Renal cortical epithelial cell (primary cell): Measurements from ENCODE around the gene FRMPD4. TPM values are rescaled to one million over a fixed set of nuclear protein-coding genes. Genes with fewer than 3 reads are reported as not detected.

ENCODE experiments used
- DNase-seq: peaks from one replicate; pipeline ENCODE4 v3.0.0-alpha.2; 2011; ENCODE audit warnings: low read depth
- total RNA-seq: library from RNA; depleted of rRNA; stranded (reverse); fragments of >200 nt; gene quantifications from 2 replicates; pipeline ENCODE4 v1.2.3, GENCODE V29; 2014

Gene FRMPD4
- total RNA-seq, 1 donor from 2014 or later = 0.30 TPM

DNA sequence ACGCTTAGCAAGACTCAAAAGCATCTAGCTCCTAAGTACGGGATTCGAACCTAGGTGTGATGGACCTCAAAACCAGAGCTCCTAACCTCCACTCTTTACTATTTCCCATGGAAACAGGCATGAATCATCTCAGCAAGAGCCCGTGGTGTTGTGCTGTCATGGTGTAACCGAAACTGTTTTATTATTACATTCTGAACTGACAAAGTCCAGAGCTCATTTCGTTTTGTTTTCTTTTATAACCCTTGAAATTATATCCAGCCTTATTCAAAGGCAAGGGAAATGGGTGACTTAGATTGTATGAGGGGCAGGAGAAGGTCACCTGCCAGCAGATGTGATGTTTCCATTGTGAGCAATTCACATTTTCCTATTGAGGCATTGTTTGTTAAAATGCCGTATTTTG is 301.1 kb downstream of the FRMPD4 start:
- no peak for DNase-seq

DNA sequence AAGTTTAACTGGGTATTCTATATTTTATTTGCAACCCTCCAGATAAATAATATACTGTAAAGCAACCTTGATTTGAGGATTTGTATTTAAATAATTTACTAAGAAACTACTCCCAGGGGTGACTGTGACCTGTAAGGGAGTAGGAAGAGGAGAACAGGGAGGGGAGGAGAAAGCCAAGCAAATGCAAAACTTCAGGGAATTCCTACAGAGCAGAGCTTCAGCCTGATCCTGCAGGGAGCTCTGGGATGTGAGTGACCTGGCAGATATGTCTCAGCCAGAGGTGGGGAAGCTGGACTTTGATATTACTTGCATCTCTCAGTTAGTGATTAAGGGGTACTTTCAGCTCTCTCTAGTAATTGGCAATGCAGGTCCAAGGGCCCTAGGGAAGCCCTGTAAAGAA is 302.0 kb downstream of the FRMPD4 start:
- no peak for DNase-seq

DNA sequence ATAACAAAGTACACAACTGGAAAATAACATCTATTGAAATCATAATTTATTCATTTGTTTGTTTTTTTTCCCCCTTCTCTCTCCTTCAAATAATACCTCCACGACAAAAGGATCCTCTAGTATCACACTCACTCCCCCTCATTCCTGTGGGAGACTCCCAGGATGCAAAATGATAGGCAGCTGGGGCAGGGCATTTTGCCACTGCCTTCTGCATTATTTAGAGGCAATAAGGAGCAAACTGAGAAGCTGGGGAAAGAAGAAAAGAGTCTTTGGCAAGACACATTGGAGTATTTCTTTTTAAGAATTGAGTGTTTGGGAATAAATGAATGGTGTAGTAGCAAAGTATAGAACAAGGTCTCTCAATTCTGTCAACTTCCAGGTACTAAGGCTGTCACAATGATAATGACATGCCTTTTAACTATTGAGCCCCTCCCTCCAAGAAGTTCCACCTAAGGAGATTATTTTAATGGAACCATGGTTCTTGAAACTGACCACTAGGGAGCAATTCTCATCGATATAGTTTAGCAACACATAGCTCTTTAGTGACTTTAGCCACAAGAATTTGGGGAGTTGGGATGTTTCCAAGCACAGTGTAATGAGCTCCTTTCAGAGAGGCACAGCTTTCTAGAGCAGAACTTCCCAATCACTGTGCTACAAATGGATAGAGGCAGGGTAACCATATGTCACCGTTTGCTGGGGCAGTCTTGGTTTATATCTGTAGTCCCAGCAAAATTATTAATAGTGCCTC is 303.3 kb downstream of the FRMPD4 start:
- DNase-seq = peak; percentile 33

DNA sequence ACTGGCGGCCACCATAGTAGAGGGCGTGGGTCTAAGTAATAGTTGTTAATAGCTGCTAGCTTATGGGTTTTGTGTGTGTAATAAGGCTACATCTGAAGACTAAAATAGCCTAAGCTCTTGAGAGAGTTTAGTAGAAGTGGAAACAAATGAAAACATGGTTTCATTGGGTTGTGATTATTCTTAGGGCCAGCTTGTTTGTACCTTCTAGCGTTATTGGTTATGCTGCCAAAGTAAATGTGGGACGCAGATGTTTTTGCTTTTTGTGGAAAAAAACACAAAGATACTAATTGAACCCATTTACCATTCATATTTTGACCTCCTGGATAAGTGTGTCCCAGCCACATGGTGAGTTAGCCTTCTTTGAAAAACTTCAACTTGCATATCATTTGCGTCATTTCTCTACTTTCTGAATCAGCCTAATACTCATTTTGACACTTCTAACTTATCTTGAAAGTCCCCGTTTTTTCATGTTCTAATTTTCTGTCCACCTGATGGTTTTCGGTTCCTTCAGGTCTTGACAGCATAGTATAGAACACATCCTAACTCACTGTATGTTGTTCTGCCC is 305.3 kb downstream of the FRMPD4 start:
- no peak for DNase-seq

DNA sequence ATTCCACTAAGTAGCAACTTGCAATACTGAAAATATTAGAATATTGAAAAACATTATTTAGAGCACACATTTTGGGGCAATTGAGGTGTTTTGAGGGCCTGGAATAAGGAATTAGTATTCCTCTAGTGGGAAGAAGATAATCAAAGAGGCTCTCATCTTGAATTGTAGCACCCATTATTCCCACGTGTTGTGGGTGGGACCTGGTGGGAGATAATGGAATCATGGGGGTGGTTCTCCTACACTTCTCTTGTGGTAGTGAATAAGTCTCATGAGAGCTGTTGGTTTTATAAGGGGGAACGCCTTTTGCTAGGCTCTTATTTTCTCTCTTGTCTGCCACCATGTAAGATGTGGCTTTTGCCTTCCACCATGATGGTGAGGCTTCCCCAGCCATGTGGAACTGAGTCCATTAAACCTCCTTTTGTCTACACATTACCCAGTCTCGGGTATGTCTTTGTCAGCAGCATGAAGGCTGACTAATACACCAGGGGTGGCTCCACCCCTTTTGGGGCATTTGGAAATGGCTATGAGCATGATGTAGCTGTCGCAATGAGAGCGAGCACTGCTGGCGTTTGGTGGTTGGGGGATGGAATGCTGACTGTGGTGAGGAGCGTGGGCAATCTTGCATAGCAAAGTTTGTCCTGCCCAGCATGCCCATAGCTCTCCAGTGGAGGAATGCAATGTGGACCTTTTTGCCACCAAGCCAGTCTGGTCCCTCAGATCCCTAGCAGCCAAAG is 308.2 kb downstream of the FRMPD4 start:
- DNase-seq = peak; percentile 10

DNA sequence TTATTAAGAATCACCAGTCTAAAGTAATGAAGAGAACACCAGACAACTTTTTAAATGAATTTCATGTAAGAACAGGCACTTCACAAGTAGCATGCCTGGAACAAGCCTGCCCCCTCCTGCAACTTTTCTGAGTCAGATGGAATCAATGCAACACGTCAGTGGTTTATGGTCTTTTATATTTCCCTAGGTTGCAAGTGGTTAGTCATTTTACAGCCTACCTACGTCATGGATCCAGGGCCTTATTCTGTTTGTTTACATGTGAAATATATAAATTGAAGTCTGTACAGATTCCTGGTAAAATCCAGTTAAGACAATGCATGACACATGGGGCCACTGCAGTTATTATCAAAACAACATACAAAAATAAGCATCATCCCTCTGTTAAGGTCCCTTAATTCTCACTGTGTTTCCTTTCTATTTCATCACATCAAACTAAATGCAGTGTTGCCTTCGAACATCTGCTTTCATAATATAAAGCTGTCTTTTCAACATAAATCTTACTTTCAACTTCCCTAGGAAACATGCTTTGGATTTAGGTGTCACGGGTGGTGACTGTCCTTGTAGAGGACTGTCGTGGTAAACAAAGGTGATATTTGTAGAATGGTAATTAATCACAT is 309.3 kb downstream of the FRMPD4 start:
- DNase-seq = peak; percentile 48

DNA sequence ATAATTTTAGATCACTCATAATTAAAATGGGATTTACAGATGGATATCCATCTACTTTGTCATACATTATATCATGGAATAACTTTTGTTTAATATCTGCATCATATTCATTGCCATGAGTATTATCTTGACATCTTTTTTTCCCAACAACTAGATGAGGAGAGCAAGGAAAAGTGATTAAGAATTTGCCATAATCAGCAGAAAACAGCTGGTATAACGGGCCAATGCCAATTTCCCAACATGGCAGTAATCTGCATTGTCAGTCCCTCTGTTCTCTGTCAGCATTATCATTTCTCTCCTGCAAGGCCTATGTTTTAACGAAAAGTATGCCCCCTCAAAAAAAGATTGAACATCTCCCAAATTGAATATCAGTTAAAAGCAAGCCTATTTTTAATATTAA is 314.0 kb downstream of the FRMPD4 start:
- DNase-seq = no peak

DNA sequence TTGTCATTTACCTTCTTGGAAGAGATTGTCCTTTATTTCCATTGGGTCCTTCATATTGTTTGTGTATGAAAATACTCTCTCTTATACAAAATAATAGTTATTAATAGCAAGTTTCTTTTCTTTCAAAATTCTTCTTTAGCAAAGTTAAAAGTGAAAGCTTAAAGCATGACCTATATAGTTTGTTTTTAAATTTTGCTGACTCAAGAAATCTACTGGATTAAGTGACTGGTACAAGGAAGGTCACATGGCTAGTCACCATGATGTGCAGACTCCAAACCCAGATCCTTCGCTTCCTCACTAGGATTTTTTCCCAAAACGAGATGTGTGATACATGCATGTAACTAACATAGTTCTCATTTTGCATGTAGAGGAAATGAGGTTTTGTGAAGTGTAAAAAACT is 322.7 kb downstream of the FRMPD4 start:
- no peak for DNase-seq

DNA sequence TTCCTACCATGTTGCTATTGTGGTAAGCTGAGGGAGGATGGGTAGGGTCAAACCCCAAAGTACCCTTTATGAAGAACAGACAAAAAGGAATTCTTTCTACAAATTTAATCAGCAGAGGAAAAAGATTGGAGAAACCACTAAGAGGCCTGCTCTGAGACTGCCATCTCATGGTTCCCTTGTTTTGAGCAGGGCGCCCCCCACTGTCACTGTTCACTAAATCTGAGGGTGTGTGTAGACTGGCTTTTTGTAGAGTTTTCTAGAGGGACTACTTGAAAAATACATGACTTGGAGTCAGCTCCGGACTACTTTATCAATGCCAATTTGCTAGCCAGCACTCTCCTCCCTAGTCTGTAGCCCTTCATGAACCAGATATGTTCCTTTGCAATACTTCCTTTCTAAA is 324.8 kb downstream of the FRMPD4 start:
- no peak for DNase-seq

DNA sequence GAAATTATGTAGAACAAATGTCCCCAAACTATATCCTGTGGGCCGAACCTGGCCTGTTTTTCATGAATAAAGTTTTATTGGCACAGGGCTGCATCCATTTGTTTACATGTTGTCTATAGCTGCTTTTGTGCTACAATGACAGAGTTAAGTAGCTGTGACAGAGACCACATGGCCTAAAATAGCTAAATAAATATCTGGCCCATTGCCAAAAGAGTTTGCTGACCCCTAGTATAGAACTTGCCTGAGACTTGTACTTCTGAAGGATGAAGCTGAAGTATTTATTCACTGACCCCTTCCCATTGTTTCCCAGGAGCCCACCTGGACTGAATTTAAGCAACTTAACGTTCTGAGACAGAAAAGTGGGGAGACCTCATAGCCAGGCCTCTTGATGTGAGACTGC is 325.6 kb downstream of the FRMPD4 start:
- DNase-seq = no peak

DNA sequence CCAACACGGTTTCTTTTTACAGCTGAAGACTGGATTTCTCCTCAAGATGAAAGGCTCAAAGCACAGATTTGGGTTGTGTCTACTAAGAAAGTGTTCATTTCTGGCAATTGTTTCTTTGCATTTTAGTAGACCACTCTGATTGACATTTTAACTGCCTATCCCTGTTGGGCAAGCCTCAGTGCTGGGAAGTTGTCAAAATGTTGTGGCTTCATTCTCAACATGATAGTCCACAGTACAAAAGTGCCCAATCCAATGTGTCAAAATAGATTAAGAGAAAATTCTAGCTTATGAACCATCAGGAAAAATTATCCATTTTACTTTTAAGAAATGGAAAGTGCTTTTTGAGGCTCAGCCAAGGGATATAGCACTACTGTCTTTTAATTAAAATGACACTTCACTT is 329.0 kb downstream of the FRMPD4 start:
- DNase-seq = no peak

DNA sequence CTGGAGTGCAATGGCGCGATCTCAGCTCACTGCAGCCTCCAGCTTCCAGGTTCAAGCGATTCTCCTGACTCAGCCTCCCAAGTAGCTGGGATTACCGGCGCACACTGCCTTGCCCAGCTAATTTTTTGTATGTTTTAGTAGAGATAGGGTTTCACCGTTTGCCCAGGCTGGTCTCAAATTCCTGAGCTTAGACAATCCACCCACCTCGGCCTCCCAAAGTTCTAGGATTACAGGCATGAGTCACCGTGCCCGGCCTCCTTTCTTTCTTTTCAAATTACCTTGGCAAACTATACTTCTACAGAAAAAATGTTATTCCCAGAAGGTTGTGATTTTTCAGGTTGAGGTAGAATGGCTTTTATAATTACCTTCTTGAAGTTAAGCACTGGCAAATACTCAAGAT is 331.0 kb downstream of the FRMPD4 start:
- peak; percentile 6 for DNase-seq

DNA sequence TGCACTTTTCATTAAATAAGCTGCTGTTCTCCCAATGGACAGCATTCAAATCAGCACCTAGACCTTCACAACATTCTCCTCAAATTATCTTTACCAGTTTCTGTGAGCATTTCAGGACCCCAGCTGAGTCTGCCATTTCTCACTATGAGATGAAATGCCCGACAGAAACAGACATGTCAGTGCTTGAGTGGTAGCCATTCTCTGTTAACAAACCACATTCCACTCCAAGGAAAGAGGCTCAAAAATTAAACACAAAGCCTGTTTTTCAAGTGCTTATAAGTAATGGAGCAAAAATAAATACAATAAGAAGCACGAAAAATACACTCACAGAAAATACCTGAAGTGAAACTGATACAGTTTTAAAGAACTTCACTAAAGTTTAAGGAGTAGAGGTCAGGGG is 332.8 kb downstream of the FRMPD4 start:
- no peak for DNase-seq

DNA sequence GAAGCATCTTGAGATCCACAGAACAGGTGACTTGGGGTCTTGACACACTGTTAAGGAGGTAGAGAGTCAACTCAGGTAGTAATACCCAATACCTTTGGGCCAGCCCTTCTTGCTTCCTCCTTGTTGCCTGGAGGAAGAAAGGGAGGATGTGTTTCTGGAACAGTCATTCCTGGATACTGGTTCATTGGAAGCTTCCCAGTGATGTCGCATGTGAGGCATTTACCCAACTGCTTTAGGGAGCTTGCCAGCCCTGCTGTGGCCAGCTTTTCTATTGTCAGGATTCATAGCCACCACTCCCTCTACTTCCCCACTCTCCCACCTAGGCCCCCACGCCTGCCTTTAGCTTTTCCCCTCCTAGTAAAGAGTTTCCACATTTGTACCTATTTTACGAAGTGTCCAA is 342.7 kb downstream of the FRMPD4 start:
- no peak for DNase-seq

DNA sequence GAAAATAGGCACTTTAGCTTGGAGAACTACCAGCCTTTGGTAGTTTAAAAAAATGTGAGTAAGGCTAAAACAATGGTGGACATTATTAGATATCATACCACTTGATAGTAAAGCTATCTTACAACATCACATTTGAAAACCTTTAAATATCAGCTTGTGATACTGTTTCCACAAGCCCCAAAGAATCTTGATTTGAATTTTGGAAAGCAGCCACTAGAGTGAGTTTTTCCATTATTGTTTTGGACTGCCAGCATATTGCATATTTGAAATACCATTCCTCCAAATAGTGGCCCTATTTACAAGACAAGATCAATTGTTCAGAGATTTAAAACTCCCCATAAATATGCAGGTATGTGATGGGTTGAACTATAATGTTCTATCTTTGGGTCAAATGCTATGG is 349.9 kb downstream of the FRMPD4 start:
- no peak for DNase-seq

DNA sequence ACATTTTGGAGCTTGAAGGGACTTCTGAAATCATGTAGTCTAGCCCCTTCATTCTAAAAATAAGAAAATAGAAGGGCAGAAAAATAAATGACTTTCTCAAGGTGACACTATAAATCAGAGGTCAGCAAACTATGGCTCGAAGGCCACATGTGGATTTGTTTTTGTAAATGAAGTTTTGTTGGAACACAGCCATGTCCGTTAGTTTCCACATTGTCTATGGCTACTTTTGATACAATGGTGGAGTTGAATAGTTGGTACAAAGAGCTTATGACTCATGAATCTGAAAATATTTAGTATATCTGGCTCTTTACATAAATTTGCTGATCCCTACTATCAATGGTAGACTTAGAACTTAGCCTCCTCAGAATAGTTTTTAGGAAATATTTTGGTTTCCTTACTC is 350.5 kb downstream of the FRMPD4 start:
- no peak for DNase-seq

DNA sequence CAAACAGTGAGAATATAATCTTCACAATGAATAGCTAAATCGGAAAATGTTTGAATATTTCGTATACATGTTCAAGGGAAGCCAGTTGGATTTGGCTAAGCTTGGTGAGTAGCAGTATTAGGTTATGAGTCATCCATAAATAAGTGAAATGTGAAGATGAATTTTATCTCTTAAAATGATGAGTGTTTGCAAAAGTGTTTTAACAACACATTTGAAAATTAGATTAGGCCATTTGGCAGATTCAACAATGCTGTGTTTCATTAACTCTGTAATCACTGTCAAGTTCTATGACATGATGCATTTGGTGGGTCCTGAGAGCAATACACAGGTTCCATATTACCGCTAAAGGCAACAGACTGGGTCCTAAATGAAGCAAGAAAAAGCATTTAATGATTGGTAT is 351.1 kb downstream of the FRMPD4 start:
- no peak for DNase-seq

DNA sequence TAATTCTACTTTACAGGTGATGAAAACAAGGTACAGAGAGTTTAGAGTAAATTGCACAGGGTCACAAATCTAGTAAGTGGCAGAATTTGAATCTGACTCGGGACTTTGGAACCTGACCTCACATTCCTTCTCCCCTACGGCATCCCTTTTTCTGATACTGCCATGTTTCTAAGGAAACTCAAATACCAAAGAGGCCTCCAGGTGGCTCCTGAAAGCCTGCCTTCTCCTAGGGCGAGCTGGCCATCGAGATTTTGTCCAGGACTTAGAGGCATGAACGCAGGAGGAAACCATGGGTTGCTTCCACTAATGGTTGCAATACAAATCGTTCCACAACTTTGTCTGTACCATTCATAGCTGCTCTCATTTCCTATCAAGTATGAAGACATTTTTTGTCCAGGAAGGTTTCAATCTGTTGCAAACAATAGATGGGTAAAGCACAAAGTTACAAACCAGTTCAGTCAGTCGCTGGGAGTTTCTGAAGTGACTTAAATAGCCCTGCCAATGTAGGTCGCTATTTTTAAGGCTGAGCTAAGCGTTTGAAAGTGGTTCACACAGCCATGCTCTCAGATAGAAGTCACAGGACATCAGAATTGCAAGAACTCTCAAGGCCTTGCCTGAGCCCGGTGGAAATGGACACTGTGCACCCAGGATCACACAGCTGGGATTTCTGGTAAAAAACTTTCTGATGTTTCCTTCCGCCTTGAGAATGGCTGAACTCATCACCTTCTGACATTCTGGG is 356.3 kb downstream of the FRMPD4 start:
- DNase-seq = no peak

DNA sequence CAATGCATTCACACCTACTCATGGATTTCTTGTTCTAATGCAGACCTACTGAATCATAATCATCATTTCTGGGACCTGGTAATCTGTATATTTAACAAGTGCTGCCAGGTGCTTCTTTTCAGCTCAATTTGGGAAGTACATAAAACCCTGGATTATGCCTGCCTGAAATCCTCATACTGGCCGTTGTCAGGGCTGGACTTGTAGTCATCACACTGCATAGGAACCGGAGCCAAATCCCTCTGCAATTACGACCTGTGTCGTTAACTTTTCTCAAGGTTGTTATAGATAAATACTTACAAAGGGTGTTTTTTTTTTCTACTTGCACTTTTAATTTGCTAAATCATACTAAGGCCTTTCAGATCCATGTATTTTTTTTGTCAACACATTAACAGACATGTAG is 358.1 kb downstream of the FRMPD4 start:
- no peak for DNase-seq

DNA sequence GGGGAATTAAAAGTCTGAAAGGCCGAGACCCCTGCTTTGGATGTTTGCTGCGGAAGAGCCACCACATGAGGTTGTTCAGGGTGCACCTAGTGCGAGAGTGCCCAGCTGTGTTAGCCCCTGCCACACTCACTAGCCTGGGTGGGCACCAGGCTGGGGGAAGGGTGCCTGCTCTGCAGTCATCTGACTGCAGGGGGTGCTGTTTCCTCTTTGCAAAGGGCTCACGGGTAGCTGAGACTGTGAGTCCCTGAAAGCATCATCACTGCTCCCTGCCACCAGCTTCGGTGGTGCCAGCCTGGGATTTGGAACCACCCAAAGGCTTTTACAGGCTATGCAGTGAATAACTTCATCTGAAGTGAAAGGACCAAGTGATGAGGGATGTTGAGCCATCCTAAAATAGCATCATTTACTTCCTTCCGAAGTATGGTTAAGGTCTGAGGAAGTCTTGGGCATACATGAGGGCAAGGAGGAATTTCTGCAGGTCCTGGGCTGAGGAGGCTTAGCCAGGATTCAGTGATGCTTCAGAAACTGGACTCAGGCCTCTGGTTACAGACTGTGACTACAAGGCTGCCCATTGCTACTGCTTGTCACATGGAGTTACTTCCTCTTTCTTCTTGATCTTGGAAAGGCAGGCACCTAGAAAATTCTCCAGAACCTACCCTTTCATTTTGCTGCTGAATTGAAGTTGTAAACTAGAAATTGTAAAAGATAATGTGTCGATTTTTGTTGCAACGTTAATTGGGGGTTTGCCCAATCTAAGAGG is 359.7 kb downstream of the FRMPD4 start:
- DNase-seq = no peak

DNA sequence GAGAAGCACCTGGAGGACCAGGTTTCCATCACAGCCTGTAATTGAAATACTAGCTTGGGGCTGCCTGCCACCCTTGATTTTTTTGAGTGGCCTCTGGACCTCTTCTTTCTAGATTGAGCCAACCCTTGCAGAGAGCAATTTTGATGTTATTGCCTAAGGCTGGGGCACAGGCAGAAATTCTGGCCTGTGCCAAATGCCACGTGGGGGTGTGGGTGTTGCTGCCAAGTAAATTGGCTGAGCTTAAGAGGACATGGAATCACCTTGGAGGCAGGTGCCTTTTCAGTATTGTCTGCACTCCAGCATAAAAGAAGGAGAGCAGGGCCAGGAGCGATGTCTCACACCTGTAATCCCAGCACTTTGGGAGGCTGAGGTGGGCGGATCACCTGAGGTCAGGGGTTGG is 366.9 kb downstream of the FRMPD4 start:
- no peak for DNase-seq
